Stimulated activated CD4-positive, alpha-beta T cell treated with anti-CD3 and anti-CD28 coated beads, Interleukin-12 subunit alpha, Interleukin-12 subunit beta, amount 100 ng/mL, for 4 hours (primary cell): ENCODE results near the gene TMEM270.

ENCODE experiments used
- DNase-seq: peaks from one replicate; pipeline ENCODE4 v3.0.0-alpha.2; 2020

The TMEM270 gene

GRCh38 chr7:73890555-73891147 is 29.7 kb downstream of the TMEM270 start:
- DNase-seq = no peak

- DNase-seq = no peak
Measured at GRCh38 chr7:73891178-73891885, 30.4 kb downstream of the TMEM270 start.

- DNase-seq = no peak
Measured at GRCh38 chr7:73892003-73892999, 31.3 kb downstream of the TMEM270 start.

GRCh38 chr7:73893342-73894101 is 32.6 kb downstream of the TMEM270 start:
- DNase-seq = no peak

DNA sequence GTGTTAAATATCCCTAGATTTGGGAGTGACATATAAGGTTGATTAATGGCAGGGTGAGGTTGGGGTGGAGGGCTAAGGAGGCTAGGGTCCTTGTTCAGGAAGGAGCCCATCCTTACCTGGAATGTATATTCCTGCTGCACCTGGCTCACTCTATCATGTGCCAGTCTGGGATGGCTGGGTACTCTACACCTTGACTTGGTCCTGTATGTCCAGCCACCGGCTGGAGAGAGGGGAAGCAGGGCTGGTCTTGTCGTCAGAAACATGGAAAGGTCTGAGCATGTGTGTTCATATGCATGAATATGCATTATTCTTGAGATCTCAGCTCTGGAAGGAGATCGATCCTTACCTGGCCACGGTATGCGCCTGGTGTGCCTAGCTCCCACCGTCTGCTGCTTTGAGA is 33.2 kb downstream of the TMEM270 start:
- DNase-seq = no peak

GRCh38 chr7:73894733-73895551 is 34.0 kb downstream of the TMEM270 start:
- no peak for DNase-seq

DNA sequence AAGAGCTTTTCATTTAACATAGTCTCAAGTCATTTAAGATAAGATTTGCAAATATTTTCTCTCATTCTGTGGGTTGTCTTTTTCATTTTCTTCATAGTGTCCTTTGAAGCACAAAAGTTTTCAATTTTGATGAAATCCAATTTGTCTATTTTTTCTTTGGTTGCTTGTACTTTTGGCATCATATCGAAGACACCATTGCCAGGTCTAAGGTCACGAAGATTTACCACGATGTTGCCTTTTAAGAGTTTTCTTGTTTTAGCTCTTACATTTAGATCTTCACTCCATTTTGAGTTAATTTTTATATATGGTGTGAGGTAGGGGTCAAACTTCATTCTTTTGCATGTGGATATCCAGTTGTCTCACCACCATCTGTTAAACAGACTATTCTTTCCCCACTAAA is 34.7 kb downstream of the TMEM270 start:
- DNase-seq = no peak

- no peak for DNase-seq
Measured at GRCh38 chr7:73896454-73896853, 35.5 kb downstream of the TMEM270 start.

- DNase-seq = no peak
Measured at GRCh38 chr7:73899731-73900142, 38.8 kb downstream of the TMEM270 start.

DNA sequence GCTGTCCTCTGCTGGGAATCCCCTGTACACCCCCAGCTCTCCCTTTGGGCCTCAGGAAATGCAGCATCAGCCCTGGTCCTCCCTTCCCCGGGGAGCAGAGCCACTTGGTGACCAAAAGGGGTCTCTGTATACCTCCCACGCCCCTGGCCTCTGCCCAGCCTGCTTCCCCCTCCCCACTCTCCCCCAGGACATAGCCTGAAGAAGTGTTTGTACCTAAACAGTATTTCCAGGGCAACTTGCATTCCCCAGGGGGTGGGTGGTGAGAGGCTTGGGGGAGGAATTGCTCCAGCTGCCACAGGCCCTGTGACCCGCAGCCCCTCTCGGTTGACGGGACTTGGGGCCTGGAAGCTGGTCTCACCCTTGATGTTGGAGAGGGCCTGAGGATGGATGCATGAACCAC is 39.3 kb downstream of the TMEM270 start:
- DNase-seq = no peak

GRCh38 chr7:73901231-73901822 is 40.4 kb downstream of the TMEM270 start:
- no peak for DNase-seq

GRCh38 chr7:73901823-73902597 is 41.1 kb downstream of the TMEM270 start:
- no peak for DNase-seq

DNA sequence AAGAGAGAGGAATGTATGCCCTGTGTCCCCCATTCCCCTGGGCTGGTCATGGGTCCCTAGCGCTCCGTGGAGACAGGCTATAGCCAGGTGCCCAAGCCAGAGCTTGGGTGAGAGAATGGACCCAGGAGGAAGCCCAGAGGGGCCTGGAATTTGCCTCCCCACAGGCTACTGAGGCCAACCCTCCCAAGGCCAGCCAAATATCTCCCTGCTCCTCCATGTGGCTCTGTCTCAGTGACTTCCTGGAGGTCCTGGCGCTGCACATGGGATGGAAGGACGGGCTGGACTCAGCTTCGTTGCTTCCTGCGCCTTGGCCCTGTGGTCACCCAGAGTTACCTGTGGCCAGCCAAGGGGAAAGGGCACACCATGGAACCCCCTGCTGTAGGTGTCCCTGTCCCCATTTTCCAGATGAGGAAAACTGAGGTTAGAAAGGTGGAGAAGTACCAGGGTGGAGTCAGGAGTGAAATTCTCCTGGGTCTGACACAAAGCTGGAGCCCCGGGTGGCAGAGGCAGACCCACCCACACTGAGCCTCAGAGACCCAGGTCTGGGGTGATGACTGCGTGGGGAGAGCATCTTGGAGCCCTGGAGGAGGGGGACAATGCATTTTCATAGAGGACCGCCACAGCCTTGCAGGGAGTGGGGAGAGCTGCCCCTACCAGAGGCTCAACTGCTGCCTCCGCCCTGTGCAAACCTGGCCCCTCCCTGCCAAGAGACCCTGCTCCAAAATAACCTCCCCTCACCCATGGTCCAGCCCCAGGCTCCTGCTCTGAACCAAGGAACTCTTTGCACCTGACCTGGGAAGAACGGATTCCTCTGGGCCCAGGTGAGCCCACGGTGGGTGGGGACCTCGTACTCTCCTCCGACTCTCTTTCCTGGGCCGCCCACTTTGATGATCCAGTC is 42.6 kb downstream of the TMEM270 start:
- no peak for DNase-seq

GRCh38 chr7:73904219-73905137 is 43.5 kb downstream of the TMEM270 start:
- DNase-seq = no peak

GRCh38 chr7:73905360-73905759 is 44.4 kb downstream of the TMEM270 start:
- DNase-seq = no peak

DNA sequence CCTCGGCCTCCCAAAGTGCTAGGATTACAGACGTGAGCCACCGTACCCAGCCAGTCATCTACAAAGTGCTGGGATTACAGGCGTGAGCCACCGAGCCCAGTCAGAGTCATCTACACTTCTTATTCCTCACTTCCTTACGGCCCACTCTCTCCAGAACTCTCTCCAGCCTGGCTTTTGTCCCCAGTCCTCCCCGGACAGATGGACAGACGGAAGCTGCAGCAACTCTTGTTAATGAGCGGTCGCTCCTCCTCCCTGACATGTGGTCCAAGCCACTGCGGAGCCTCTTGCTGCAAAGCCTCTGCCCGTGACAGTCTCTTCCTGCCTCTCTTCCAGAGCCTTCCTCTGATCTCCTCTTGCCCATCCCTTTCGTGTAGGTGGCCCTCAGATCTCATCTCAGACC is 45.9 kb downstream of the TMEM270 start:
- no peak for DNase-seq

- no peak for DNase-seq
Measured at GRCh38 chr7:73907554-73908122, 46.7 kb downstream of the TMEM270 start.

- DNase-seq = no peak
Measured at GRCh38 chr7:73908123-73908611, 47.2 kb downstream of the TMEM270 start.
